Measurements from ENCODE around the gene SEMA3G. TPM values are rescaled to one million over a fixed set of nuclear protein-coding genes. Genes with fewer than 3 reads are reported as not detected.
A peak's percentile ranks its signal among the peaks of the same experiment; 100 is the strongest.

SEMA3G gene
- total RNA-seq, 2 donors from 2014 or later = 5.1 to 5.5 TPM

DNA sequence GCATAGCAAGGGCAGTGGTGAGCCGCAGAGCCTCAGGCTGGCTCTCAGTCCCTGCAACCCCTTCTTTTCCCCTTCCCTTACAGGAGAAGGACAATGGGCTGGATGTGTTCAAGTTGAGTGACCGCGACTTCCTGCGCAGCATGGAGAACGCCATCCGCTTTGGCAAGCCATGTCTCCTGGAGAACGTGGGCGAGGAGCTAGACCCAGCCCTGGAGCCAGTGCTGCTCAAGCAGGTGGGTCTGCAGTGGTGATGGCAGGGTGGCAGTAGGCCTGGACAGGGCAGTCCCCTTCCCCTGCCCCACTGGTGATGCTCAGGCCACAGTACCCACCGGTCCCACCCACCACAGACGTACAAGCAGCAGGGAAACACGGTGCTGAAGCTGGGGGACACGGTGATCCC lies 53.8 kb downstream of the SEMA3G start:
- DNase-seq (no peak), ATAC-seq (no peak)
- intact Hi-C loops (cut with DNase I, micrococcal nuclease) = no loop called here

DNA sequence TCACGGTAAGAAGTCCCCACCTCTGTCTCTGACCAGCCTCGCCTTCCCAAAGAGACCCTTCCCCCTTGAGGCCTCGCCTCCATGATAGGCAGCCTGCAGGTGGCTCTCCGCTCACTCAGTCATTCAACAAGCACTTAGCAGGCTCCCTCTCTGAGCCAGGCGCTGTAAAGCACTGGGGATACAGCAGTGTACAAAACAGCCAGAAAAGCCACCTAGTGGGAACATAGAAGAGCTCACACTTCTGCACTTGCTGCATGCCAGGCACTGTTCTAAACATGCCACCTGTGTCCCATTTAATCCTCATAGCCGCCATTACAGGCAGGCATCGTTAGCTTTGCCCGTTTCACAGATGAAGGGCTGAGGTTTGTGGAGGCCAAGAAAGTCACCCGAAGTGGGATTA lies 56.0 kb downstream of the SEMA3G start:
- intact Hi-C loops (cut with DNase I, micrococcal nuclease) = no loop called here

DNA sequence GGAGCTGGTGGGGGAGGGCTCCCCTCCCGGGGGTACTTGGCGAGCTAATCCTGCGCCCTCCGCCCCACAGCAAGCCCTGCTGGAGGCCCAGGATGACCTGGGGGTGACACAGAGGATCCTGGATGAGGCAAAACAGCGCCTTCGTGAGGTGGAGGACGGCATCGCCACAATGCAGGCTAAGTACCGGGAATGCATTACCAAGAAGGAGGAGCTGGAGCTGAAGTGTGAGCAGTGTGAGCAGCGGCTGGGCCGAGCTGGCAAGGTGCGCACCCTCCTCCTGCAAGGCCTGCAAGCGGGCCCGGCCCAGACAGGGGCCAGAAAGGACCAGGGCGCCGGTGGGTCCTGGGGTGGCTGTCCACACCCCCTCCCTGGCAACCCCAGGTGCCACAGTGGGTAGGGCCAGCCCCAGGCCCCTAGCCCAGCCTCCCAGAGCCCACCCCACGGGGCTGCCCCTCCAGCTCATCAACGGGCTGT lies 56.5 kb downstream of the SEMA3G start:
- DNase-seq (no peak), ATAC-seq (no peak)
- intact Hi-C loops (cut with DNase I, micrococcal nuclease) = no loop called here

More for the DNA sequence above, 56.0 kb downstream of the SEMA3G start:
- DNase-seq (no peak), ATAC-seq (no peak)

DNA sequence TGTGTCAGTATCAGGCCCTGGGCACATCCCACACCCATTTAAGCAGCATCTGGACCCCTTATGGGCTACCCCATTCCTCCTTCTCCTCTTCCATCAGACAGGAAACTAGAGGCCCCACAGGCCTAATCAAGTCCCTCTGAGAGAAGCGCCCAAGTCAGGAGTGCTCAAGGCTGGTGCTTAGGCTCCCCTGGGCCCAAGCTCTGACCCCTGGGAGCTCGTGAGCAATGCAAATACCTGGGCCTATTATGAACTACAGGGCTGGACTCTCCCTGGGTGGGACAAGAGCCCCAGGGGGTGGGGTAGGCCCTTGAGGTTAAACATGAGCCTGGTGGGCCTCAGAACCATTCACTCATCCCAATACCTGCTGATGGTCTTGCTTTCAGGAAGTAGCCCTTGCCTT lies 57.4 kb downstream of the SEMA3G start:
- no peak for DNase-seq
- no peak for ATAC-seq
- intact Hi-C loops (cut with DNase I, micrococcal nuclease) = no loop called here

DNA sequence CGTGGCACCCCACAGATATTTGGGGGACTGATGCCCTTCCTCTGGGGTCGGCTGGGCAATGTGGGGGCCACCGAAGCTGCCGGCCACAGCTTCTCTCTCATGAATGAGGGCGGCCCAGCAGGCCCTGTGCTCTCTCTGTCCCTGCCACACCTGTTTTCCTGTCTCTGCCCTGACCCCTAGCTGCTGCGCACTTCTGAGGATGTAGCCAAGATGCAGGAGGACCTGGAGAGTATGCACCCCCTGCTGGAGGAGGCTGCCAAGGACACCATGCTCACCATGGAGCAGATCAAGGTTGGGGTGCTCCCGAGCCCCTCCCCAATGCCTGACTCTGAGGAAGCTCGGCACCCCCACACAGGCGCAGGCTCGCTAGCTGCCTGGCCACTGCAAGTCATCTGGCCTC lies 59.7 kb downstream of the SEMA3G start:
- ATAC-seq (peak; percentile 44), DNase-seq (peak in 1 of 2 donors; percentile 40)

DNA sequence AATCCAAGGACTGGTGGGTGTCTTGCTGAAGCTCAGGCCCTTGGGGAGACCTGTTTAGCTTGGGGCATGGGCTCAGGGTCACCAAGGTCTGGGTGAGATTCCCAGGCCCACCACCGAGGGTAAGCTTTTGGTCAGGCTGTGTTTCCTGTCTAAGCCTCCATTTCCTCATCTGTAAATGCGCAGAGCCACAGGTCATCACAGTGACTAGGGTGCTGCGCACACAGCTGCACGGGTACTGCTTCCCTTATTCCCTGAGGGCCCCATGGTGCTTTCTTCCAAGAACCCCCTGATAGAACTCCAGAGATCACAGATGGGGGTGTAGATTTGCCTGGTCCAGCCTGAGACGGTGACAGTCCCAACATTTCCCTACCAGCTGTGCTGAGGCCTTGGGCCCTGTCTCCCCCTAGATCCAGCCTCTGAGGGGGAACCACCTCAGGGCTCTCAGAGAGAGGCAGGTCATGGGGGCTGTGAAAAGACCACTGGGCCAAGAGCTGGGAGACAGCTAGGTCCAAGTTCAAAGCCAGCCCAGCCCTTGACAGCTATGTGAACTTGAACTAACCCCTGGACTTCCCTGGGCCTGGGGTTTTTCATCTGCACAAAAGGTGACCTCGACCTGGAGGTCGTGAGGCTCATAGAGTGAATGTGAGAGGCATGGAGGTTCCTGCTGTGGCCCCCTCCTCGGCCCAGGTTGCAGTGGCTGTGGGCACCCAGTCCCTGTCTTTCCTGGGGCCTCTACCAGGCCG lies 60.7 kb downstream of the SEMA3G start:
- no peak for DNase-seq
- intact Hi-C loops (cut with DNase I, micrococcal nuclease) = no loop called here
- ATAC-seq = no peak

More for the DNA sequence above, 59.7 kb downstream of the SEMA3G start:
- intact Hi-C loops (cut with DNase I, micrococcal nuclease) = no loop called here

DNA sequence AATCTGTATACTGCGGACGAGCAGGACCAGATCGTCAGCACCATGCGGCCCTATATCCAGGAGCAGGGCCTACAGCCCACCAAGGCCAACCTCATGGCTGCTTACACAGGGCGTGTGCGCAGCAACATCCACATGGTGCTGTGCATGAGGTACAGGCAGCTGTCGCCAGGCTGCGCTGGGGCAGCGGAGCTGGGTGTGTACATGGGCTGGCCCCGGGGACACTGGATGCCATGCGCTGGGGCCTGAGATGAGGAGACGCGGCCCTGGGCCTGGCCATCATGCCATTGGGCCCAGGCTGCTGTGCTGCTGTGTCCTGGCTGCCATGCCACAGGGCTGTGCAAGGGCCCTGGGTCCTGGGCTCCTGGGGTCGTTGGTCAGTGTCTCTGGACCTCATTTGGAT lies 61.5 kb downstream of the SEMA3G start:
- DNase-seq (no peak), ATAC-seq (peak; percentile 4)
- intact Hi-C loops (cut with DNase I, micrococcal nuclease) = no loop called here

Other genes starting within 250 kb of the SEMA3G start
- 100 to 1,000 TPM; 128 to 150 TPM for gene ALAS1, start 246.9 kb downstream of the SEMA3G start, total RNA-seq
- gene TLR9, start 219.5 kb downstream of the SEMA3G start, total RNA-seq = under 1 TPM in 1 of 2 donors, not detected in 1; 0.42 TPM
- gene TWF2, start 205.9 kb downstream of the SEMA3G start, total RNA-seq = 10 to 100 TPM; 37.8 to 53.9 TPM
- gene PPM1M, start 199.3 kb downstream of the SEMA3G start, total RNA-seq = 1 to 10 TPM; 2.9 to 9.3 TPM
- gene WDR82, start 166.5 kb downstream of the SEMA3G start, total RNA-seq = 10 to 100 TPM; 57.1 to 60.9 TPM
- 10 to 100 TPM; 51.6 to 57.0 TPM for gene GLYCTK, start 157.3 kb downstream of the SEMA3G start, total RNA-seq
- gene DNAH1, start 128.8 kb downstream of the SEMA3G start, total RNA-seq = 10 to 100 TPM; 12.8 to 14.1 TPM
- 10 to 100 TPM; 73.1 to 73.2 TPM for gene BAP1, start 35.1 kb downstream of the SEMA3G start, total RNA-seq
- gene PHF7, start 34.4 kb downstream of the SEMA3G start, total RNA-seq = 10 to 100 TPM; 15.6 to 21.6 TPM
- gene TNNC1, start 8.9 kb upstream of the SEMA3G start, total RNA-seq = 1 to 10 TPM in 1 of 2 donors, under 1 TPM in 1; 0.64 to 4.6 TPM
- gene NISCH, start 10.5 kb upstream of the SEMA3G start, total RNA-seq = 10 to 100 TPM; 57.3 to 58.1 TPM
- 100 to 1,000 TPM in 1 of 2 donors, 10 to 100 TPM in 1; 51.4 to 111 TPM for gene STAB1, start 50.2 kb upstream of the SEMA3G start, total RNA-seq
- gene NT5DC2, start 88.8 kb upstream of the SEMA3G start, total RNA-seq = 10 to 100 TPM; 14.1 to 15.6 TPM
- 10 to 100 TPM; 11.7 to 17.4 TPM for gene UQCC5, start 91.5 kb upstream of the SEMA3G start, total RNA-seq
- 10 to 100 TPM; 53.0 to 57.0 TPM for gene PBRM1, start 240.8 kb upstream of the SEMA3G start, total RNA-seq
- 10 to 100 TPM; 40.8 to 56.5 TPM for gene GNL3, start 240.9 kb upstream of the SEMA3G start, total RNA-seq